GM06990 (cell line): ENCODE data around the gene DMD.

Experiments
- DNase-seq: peaks from one replicate; pipeline ENCODE4 v3.0.0-alpha.2; 2011; ENCODE audit not compliant: insufficient read length; ENCODE audit errors: extremely low read depth
- H3K27me3 ChIP-seq: replicated peaks from 2 replicates; pipeline ENCODE4 v1.6.0; 2011; ENCODE audit warnings: low read length; ENCODE audit not compliant: control insufficient read depth, insufficient read depth
- H3K36me3 ChIP-seq: 2 replicates; pipeline ENCODE4 v1.5.1; 2011; ENCODE audit warnings: low read length; ENCODE audit not compliant: control insufficient read depth, insufficient read depth
- H3K4me3 ChIP-seq: replicated peaks from 2 replicates; pipeline ENCODE4 v1.5.1; 2011; ENCODE audit warnings: low read depth, mild to moderate bottlenecking, control low read depth, low read length
- CTCF ChIP-seq: IDR thresholded peaks from 2 replicates; pipeline ENCODE4 v1.5.1; 2011; ENCODE audit warnings: low read length, control low read depth, mild to moderate bottlenecking, inconsistent platforms; ENCODE audit not compliant: insufficient read depth, poor library complexity, severe bottlenecking

Gene DMD

GRCh38 chrX:32987142-32987541 lies 224.2 kb downstream of the DMD start:
- no peak for TF ChIP-seq CTCF
- Histone ChIP-seq H3K36me3 (no peaks in the 10 kb centered on the region), H3K27me3 (no peaks in the 10 kb centered on the region), H3K4me3 (no peak overlapping the region)
- no peak for DNase-seq

- no peak overlapping the region for H3K4me3 ChIP-seq
- no peaks in the 10 kb centered on the region for H3K36me3 ChIP-seq
- DNase-seq = no peak
- TF ChIP-seq CTCF = no peak
- no peaks in the 10 kb centered on the region for H3K27me3 ChIP-seq
These were observed 225.8 kb downstream of the DMD start for GRCh38 chrX:32985544-32985943.

GRCh38 chrX:32966821-32967355 lies 244.5 kb downstream of the DMD start:
- H3K4me3 ChIP-seq = no peak overlapping the region
- H3K36me3 ChIP-seq = no peaks in the 10 kb centered on the region
- no peak for TF ChIP-seq CTCF
- H3K27me3 ChIP-seq = no peaks in the 10 kb centered on the region
- no peak for DNase-seq

GRCh38 chrX:32954125-32954524 lies 257.2 kb downstream of the DMD start:
- DNase-seq = no peak
- Histone ChIP-seq H3K36me3 (no peaks in the 10 kb centered on the region), H3K4me3 (no peak overlapping the region), H3K27me3 (no peaks in the 10 kb centered on the region)
- TF ChIP-seq CTCF = no peak

- Histone ChIP-seq H3K4me3 (no peak overlapping the region), H3K27me3 (no peaks in the 10 kb centered on the region), H3K36me3 (no peaks in the 10 kb centered on the region)
- no peak for TF ChIP-seq CTCF
- DNase-seq = no peak
These were observed 263.2 kb downstream of the DMD start for GRCh38 chrX:32948130-32948529.

- H3K27me3 ChIP-seq = no peaks in the 10 kb centered on the region
- no peak for TF ChIP-seq CTCF
- H3K36me3 ChIP-seq = no peaks in the 10 kb centered on the region
- no peak for DNase-seq
- H3K4me3 ChIP-seq = no peak overlapping the region
These were observed 274.3 kb downstream of the DMD start for GRCh38 chrX:32937043-32937442.
